ENCODE data around the gene C16orf90.
"Not testable (repeated sequence)": the region's sequence is repeated elsewhere in the genome, so short reads cannot be mapped to it uniquely, and the experiment has no call there.

Gene C16orf90

GRCh38 chr16:3476409-3476808 is 18.9 kb downstream of the C16orf90 start:
- no peak overlapping the region for H3K27ac ChIP-seq
- TF ChIP-seq CTCF (conservative IDR thresholded peaks at IDR 0.05), result no peak

GRCh38 chr16:3475604-3476375 is 19.5 kb downstream of the C16orf90 start:
- no peak for TF ChIP-seq CTCF (conservative IDR thresholded peaks at IDR 0.05)
- H3K27ac ChIP-seq, result no peak overlapping the region

DNA sequence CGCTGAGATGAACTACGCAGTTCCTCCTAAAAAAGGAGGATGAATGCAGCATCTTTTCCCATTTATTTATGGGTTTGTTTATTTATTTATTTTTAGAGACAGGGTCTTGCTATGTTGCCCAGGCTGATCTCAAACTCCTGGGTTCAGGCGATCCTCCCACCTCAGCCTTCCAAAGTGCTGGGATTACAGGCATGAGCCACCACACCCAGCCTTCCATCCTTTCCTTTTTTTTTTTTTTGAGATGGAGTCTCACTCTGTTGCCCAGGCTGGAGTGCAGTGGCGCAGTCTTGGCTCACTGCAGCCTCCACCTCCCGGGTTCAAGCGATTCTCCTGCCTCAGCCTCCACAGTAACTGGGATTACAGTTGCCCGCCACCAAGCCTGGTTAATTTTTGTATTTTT is 20.4 kb downstream of the C16orf90 start:
- H3K27ac ChIP-seq, result not testable (repeated sequence)

GRCh38 chr16:3474136-3474779 is 21.0 kb downstream of the C16orf90 start:
- no peak overlapping the region for H3K27ac ChIP-seq
- no peak for TF ChIP-seq CTCF (conservative IDR thresholded peaks at IDR 0.05)

- not testable (repeated sequence) for H3K27ac ChIP-seq
These were observed 21.7 kb downstream of the C16orf90 start for GRCh38 chr16:3473596-3473943.

DNA sequence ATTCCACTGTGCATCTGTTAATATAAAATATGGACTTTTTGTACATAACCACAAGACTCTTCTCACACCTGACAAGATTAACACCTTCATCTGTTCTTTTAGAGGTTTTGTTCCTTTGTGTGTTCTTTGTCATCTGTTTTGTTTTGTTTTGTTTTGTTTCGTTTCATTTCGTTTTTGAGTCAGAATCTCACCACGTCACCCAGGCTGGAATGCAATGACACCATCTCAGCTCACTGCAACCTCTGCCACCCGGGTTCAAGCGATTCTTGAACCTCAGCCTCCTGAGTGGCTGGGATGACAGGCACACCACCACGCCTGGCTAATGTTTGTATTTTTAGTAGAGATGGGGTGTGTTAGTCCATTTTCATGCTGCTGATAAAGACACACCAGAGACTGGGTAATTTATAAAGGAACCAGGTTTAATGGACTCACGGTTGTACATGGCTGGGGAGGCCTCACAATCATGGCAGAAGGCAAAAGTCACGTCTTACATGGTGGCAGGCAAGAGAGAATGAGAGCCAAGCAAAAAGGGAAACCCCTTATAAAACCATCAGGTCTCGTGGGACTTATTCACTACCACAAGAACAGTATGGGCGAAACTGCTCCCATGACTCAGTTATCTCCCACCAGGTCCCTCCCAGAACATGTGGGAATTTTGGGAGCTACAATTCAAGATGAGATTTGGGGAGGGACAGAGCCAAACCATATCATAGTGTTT is 22.3 kb downstream of the C16orf90 start:
- no peak for TF ChIP-seq CTCF (conservative IDR thresholded peaks at IDR 0.05)
- no peak overlapping the region for H3K27ac ChIP-seq

DNA sequence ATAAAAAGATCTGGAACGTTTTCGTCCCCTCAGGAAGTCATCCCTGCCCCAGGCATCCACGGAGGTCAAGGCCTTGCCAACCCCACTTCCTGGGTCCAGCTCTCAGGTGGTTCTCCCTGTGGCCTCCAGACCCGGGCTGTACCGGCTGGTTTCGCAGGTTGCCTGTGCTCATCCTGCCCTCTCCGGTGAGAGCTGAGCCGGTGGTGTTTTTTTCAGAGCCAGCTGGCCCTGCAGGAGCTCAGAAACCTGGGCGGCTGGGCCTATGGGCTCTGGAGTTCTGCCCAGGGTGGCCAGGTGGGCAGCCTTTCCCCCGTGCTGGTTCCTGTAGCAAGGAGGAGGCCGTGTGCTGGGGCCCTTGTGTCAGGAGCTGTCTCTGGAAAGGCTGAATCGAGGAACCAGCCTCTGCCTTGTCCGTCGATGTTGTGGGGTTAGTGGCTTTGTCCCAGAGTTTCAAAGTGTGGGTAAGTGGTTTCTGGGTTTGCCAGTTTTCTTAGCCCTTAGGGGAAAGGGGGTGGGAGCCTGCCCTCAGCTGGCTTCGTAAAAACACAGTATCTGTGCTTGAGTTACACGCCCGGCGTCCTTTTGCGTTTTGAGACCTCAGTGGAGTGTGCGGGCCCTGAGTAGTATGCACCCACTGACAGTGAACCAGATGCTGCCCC is 23.6 kb downstream of the C16orf90 start:
- no peak for TF ChIP-seq CTCF (conservative IDR thresholded peaks at IDR 0.05)

DNA sequence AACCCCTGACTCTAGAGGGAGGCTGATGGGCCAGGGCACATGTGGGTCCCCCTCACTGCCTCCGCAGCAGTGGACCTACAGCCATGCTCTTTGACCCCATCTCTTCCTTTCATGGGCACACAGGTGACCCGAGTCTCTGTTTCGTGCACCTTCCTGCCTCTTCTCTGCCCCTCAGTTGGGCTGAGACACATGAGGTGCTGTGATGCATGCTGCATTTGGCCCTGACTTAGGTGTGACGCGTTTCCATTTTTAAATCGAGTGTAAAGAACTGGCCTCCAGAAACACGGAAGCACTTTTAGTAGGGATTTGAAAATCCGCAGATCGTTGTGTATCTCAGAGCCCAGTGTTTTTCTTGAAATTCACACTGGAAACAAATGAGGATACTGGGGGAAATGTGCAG is 24.6 kb downstream of the C16orf90 start:
- no peak for TF ChIP-seq CTCF (conservative IDR thresholded peaks at IDR 0.05)
- H3K27ac ChIP-seq, result no peak overlapping the region

More for the DNA sequence above, 23.6 kb downstream of the C16orf90 start:
- H3K27ac ChIP-seq, result no peak overlapping the region

Measured in VCaP (cell line).